Mesodermal cell (in vitro differentiated cells): Measurements from ENCODE around the gene WNT5B.
"Not testable (repeated sequence)": the region's sequence is repeated elsewhere in the genome, so short reads cannot be mapped to it uniquely, and the experiment has no call there.

Experiments
- H3K27ac ChIP-seq: 2 replicates; pipeline ENCODE4 v1.7.0; 2013; ENCODE audit warnings: mild to moderate bottlenecking, low read depth, low read length, moderate library complexity; ENCODE audit not compliant: severe bottlenecking
- H3K36me3 ChIP-seq: 2 replicates; pipeline ENCODE4 v1.7.1; 2013; ENCODE audit warnings: mild to moderate bottlenecking, low read length, moderate library complexity; ENCODE audit not compliant: control insufficient read depth, insufficient read depth
- H3K4me1 ChIP-seq: one replicate; pipeline ENCODE4 v1.7.1; 2013; ENCODE audit warnings: mild to moderate bottlenecking, low read length; ENCODE audit not compliant: insufficient read depth, control insufficient read depth, poor library complexity, severe bottlenecking
- H3K4me3 ChIP-seq: 2 replicates; pipeline ENCODE4 v1.7.0; 2013; ENCODE audit warnings: low read length, control low read depth, mild to moderate bottlenecking; ENCODE audit not compliant: insufficient read depth, poor library complexity, severe bottlenecking; ENCODE audit errors: extremely low read depth
- H3K9me3 ChIP-seq: 2 replicates; pipeline ENCODE4 v1.7.1; 2013; ENCODE audit warnings: mild to moderate bottlenecking, low read length, moderate library complexity; ENCODE audit not compliant: control insufficient read depth
- WGBS, 2 experiments: methylation state at CpG; one replicate each; pipeline ENCODE4 v1.1.5; 2013; ENCODE audit warnings: missing lambda C conversion rate in 2 of 2; ENCODE audit not compliant: insufficient coverage in 2 of 2; 5-methylcytosine and 5-hydroxymethylcytosine counted together

The WNT5B gene

DNA sequence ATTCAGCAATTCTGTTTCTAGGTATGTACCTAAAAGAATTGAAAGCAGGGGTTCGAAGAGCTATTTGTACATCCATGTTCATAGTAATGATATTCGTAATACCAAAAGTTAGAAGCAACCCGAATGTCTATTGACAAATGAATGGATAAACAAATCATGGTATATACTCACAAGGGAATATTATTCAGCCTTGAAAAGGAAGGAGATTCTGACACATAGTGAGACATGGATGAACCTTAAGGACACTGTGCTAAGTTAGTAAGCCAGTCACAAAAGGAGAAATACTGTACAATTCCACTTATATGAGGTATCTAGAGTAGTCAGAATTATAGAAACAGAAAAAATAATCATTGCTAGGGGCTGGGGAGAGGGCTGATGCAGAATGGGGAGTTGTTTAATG lies 30.3 kb upstream of the WNT5B start:
- H3K36me3 ChIP-seq: no peaks in the 10 kb centered on the region
- 100% methylated on average over 1 of the region's 3 CpGs for WGBS, 2 experiments
- H3K4me3 ChIP-seq: no peak overlapping the region
- no peak overlapping the region for H3K27ac ChIP-seq
- H3K4me1 ChIP-seq: peaks cover 13% of the 10 kb centered on the region
- no peaks in the 10 kb centered on the region for H3K9me3 ChIP-seq

DNA sequence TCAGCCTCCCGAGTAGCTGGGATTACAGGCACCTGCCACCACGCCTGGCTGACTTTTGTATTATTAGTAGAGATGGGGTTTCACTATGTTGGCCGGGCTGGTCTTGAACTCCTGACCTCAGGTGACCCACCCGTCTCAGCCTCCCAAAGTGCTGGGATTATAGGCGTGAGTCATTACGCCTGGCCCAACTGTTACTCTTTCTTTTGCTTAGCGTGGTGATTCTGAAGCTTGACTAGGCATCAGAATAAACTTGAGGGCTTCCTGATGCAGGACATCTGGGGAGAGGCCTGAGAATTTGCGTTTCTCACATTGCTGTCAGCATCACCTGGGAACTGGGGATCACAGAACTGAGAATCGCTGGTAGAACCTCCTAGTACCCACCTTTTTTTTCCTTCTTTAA lies 26.3 kb upstream of the WNT5B start:
- H3K4me1 ChIP-seq: peaks cover 15% of the 10 kb centered on the region
- 90 to 93% methylated on average over 7 of the region's 9 CpGs for WGBS, 2 experiments
- not testable (repeated sequence) for H3K9me3 ChIP-seq, H3K4me3 ChIP-seq, H3K27ac ChIP-seq, H3K36me3 ChIP-seq

GRCh38 chr12:1603269-1603993 lies 25.6 kb upstream of the WNT5B start:
- WGBS, 2 experiments: 84 to 94% methylated on average over 4 to 5 of the region's 7 CpGs
- Histone ChIP-seq H3K4me3 (no peak overlapping the region), H3K36me3 (no peaks in the 10 kb centered on the region)

GRCh38 chr12:1604464-1604863 lies 24.6 kb upstream of the WNT5B start:
- H3K36me3 ChIP-seq: no peaks in the 10 kb centered on the region
- peaks cover 17% of the 10 kb centered on the region for H3K4me1 ChIP-seq
- H3K9me3 ChIP-seq: no peaks in the 10 kb centered on the region
- 85 to 86% methylated on average over 2 of the region's 3 CpGs for WGBS, 2 experiments
- no peak overlapping the region for H3K4me3 ChIP-seq
- no peak overlapping the region for H3K27ac ChIP-seq

More at GRCh38 chr12:1603269-1603993, 25.6 kb upstream of the WNT5B start:
- H3K27ac ChIP-seq: no peak overlapping the region
- H3K4me1 ChIP-seq: peaks cover 17% of the 10 kb centered on the region
- no peaks in the 10 kb centered on the region for H3K9me3 ChIP-seq

GRCh38 chr12:1605129-1606020 lies 23.7 kb upstream of the WNT5B start:
- H3K4me3 ChIP-seq: peak overlapping the region; percentile 22
- no peaks in the 10 kb centered on the region for H3K9me3 ChIP-seq
- no peaks in the 10 kb centered on the region for H3K36me3 ChIP-seq
- H3K4me1 ChIP-seq: peaks cover 17% of the 10 kb centered on the region
- WGBS, 2 experiments: 2 to 3% methylated on average over 17 to 19 of the region's 22 CpGs
- H3K27ac ChIP-seq: peak overlapping the region; percentile 92

DNA sequence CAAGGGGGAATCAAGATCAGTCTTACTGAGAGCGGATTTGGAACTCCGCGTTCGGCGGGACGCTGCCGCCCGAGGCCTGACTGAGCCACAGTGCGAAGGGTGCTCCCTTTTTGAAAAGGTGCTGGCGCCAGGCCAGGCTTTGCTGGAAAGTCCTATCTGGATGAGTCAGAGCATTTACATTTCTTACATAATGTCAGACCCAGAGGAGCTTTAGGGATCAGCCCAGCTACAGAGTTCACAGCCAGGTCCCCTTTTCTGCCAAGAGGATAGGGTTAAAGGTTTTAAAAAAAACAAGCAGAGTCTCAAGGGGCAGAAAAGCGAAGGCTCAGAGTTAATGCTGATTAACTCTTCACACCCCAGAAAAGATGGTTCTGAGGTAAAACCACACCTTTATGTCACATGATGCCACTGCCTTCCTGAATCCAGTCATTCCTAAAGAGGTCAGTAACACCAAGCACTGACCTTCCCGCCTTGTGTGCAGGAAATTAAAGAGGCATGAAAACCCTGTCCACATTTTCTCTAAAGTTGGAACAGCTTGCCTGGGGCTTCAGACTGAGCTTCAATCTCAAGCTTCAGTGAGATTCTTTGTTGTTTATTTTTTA lies 22.9 kb upstream of the WNT5B start:
- no peaks in the 10 kb centered on the region for H3K36me3 ChIP-seq
- H3K4me1 ChIP-seq: peaks cover 17% of the 10 kb centered on the region
- no peaks in the 10 kb centered on the region for H3K9me3 ChIP-seq
- peak overlapping the region; percentile 92 for H3K27ac ChIP-seq
- 13 to 14% methylated on average over 11 of the region's 12 CpGs for WGBS, 2 experiments
- peak overlapping the region; percentile 22 for H3K4me3 ChIP-seq

DNA sequence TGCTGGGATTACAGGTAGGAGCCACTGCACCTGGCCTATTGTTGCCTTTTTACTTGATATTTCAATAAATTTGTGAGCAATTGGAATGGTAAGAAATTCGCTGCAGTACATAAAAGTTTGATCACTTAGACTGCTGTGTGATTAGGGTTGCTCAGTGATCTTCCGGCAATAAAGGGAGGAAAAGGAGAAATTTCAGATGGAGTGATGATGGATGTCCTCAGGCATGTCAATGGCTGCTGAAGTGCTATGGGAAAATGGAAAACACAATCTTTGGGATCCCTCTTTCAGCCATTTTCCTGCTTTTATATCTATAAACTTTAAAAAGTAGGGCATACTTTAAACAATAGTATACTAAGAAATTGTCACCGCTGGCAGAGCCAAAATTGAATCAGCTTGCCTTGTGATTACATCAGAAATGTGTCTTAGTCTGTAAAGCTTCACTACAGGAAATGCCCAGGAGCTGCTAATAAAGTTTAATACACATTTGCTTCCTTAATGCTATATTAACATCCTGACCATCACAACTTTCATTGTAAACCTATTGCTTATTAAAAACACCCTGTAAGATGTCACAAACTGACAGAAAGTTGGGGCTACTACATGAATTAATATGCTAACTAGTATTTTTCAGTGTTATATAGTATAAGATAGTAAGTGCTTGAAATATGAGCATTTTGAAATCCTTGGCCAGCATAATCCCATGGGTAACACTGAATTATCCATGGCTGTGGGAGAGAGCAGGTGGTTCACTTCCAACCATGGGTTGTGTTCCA lies 20.9 kb upstream of the WNT5B start:
- Histone ChIP-seq H3K4me3 (no peak overlapping the region), H3K36me3 (no peaks in the 10 kb centered on the region), H3K4me1 (peaks cover 20% of the 10 kb centered on the region), H3K9me3 (no peaks in the 10 kb centered on the region), H3K27ac (no peak overlapping the region)
- WGBS, 2 experiments: 75 to 97% methylated on average over 1 to 2 of the region's 3 CpGs

GRCh38 chr12:1608713-1609119 lies 20.3 kb upstream of the WNT5B start:
- 70 to 83% methylated on average over 1 to 2 of the region's 5 CpGs for WGBS, 2 experiments
- Histone ChIP-seq H3K4me1 (peaks cover 20% of the 10 kb centered on the region), H3K27ac (no peak overlapping the region), H3K4me3 (no peak overlapping the region), H3K36me3 (no peaks in the 10 kb centered on the region), H3K9me3 (no peaks in the 10 kb centered on the region)

- H3K4me1 ChIP-seq: peaks cover 20% of the 10 kb centered on the region
- no peaks in the 10 kb centered on the region for H3K36me3 ChIP-seq
- no peak overlapping the region for H3K4me3 ChIP-seq
- H3K27ac ChIP-seq: no peak overlapping the region
- 91 to 96% methylated on average over 2 to 6 of the region's 7 CpGs for WGBS, 2 experiments
- no peaks in the 10 kb centered on the region for H3K9me3 ChIP-seq
Observed at GRCh38 chr12:1610072-1610643, 18.9 kb upstream of the WNT5B start.
